RWPE1 (cell line): Measurements from ENCODE around the gene FN3KRP.

Experiments used
- CTCF ChIA-PET: fragments of 350-600 bp; sonication (Branson Sonifier 250); formaldehyde crosslinking; extraction: SDS; loops from one replicate; lab custom pipeline; 2021; lab: Yijun Ruan, JAX
- POLR2A ChIA-PET: fragments of 400-600 bp; formaldehyde crosslinking; extraction: SDS; loops from one replicate; lab custom pipeline; 2020; ENCODE audit warnings: antibody characterized with exemption; ENCODE audit not compliant: low non-redundant PET; lab: Yijun Ruan, JAX
- DNase-seq: peaks from one replicate; pipeline ENCODE4 v3.0.0; 2012; ENCODE audit warnings: low spot score
- H3K27ac ChIP-seq: fragments of 450-650 bp; 2 replicates; pipeline ENCODE4 v1.5.1; 2017
- TF ChIP-seq, protein P1 (sequence below): fragments of 450-650 bp; conservative IDR thresholded peaks from 2 replicates; pipeline ENCODE4 v1.5.1; 2017; ENCODE audit warnings: low read depth, mild to moderate bottlenecking

FN3KRP gene

DNA sequence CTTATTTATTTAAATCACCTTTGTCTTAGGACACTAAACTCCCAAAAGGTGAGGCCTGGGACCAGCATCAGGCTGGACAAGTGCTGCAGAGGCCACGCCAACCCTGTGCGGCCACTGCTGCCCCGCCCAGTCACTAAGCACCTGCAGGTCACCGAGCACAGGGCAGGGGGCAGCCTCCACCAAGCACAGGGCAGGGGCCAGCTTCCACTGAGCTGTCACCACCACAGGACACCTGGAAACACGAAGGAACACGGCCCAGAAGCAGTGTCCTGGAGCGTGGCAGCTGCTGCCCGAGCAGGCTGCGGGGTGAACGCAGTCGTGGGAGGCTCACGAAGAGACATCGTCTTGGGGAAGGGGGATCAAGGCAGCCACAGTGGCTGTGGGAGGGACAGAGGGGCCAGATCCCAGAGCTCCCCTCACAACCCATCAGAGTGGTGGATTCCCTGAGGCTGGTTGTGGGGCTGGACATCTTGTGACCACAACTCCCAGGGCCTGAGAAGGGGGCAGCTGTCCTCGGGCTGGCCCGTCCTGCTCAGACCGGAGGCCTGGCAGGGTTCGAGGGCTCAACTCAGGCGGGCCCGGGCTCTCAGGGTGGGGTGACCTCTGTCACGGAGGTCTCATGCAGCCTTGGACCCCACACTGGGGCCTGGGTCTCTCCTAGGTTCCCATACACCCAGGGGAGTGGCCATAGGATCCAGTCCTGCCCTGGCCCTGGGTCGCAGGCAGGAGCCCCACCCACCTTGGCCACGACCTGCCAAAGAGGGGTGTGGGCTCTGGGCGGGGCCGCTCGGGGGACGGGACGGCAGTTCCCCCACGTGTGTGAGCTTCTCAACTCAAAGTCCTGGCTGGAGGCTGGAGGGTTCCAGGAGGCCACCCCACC lies 36.7 kb upstream of the FN3KRP start:
- TF ChIP-seq, protein P1, sequence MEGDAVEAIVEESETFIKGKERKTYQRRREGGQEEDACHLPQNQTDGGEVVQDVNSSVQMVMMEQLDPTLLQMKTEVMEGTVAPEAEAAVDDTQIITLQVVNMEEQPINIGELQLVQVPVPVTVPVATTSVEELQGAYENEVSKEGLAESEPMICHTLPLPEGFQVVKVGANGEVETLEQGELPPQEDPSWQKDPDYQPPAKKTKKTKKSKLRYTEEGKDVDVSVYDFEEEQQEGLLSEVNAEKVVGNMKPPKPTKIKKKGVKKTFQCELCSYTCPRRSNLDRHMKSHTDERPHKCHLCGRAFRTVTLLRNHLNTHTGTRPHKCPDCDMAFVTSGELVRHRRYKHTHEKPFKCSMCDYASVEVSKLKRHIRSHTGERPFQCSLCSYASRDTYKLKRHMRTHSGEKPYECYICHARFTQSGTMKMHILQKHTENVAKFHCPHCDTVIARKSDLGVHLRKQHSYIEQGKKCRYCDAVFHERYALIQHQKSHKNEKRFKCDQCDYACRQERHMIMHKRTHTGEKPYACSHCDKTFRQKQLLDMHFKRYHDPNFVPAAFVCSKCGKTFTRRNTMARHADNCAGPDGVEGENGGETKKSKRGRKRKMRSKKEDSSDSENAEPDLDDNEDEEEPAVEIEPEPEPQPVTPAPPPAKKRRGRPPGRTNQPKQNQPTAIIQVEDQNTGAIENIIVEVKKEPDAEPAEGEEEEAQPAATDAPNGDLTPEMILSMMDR = no peak
- ChIA-PET POLR2A (interaction anchor here (1.0 kb wide), 1 partner anchor 16 kb away, joined by 4 read pairs; no protein-coding TSS in a partner anchor), CTCF (no interaction called here)
- DNase-seq = no peak
- no peak overlapping the region for H3K27ac ChIP-seq

DNA sequence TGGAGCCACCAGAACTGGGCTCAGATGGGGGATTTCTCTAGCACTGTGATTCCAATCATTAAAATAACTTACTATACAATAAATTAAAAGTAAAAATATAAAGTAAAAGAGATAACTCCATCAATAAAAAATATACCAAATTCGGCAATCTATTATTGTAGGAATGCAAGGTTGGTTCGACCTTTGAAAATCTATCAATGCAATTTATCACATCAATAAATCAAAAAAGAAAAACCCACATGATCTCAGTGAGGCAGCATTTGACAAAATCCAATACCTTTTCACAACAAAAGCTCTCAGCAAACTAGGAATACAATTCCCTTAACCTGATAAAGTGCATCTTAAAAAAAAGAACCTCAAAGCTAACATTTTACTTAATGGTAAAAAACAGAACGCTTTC lies 35.0 kb upstream of the FN3KRP start:
- H3K27ac ChIP-seq = no peak overlapping the region
- CTCF ChIA-PET = interaction anchor here (0.6 kb wide), 1 partner anchor 53 kb away, joined by 3 read pairs; no protein-coding TSS in a partner anchor
- no peak for DNase-seq
- POLR2A ChIA-PET = no interaction called here
- TF ChIP-seq, protein P1 = no peak

DNA sequence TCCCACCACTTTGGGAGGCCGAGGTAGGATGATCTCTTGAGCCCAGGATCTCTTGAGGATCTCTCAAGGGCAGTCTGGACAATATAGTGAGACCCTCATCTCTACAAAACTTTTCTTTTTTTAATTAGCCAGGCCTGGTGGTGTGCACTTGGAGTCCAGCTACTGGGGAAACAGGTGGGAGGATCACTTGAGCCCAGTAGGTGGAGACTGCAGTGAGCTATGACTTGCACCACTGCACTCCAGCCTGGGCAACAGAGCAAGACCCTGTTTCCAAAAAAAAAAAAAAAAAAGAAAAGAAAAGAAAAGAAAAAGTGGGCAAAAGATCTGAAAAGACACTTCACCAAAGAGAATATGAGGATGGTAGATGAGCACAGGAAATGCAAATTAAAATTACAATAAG lies 33.0 kb upstream of the FN3KRP start:
- DNase-seq = no peak
- POLR2A ChIA-PET = interaction anchor here (0.7 kb wide), 1 partner anchor 15 kb away, joined by 6 read pairs; no protein-coding TSS in a partner anchor
- CTCF ChIA-PET = interaction anchor here (0.7 kb wide), 1 partner anchor 27 kb away, joined by 3 read pairs; no protein-coding TSS in a partner anchor
- TF ChIP-seq, protein P1 = no peak
- no peak overlapping the region for H3K27ac ChIP-seq

DNA sequence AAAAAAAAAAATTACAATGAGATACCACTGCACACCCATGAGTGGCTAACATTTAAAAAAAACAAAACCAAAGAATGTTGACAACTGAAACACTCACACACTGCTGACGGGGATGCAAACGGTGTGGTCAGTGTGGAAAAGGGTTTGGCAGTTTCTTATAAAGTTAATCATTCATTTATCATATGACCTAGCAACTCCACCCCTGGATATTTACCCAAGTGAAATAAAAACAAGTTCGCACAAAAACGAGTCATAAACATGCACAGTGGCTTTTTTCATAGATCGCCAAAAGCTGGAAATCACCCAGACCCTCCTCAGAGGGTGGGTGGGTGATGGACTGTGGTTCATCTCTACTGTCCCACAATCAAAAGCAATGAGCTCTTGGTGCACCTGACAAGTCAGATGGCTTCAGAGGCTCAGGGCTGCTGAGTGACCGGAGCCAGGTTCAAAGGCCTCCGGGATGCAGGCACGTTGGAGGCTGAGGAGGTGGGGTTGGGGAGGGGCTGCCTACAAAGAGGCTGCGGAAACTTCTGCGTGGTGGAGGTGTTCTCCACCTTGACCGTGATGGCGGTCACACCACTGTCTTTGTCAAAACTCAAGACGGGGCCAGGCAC lies 32.2 kb upstream of the FN3KRP start:
- POLR2A ChIA-PET = interaction anchor here (0.7 kb wide), 1 partner anchor 15 kb away, joined by 6 read pairs; no protein-coding TSS in a partner anchor
- no peak for DNase-seq
- H3K27ac ChIP-seq = no peak overlapping the region
- TF ChIP-seq, protein P1 = no peak
- CTCF ChIA-PET = no interaction called here

DNA sequence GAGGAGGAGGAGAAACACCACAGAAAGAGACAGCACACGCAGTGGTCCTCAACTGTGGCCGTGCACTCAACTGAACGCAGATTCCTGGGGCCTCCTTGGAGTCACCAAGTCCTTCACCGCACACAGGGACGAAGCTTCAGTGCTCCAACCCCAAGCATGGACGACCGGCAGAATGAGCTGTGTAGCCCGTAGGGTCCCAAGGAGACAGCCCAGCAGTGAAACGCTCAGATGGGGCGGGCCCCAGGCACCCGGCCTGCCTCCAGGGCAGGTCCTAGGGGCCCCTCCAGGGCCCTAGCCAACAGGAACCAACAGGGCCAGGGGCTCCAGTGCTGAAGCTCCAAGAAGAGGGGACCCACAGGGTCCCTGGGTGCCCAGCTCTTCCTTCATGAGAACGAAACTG lies 31.2 kb upstream of the FN3KRP start:
- no peak overlapping the region for H3K27ac ChIP-seq
- CTCF ChIA-PET = interaction anchor here (0.5 to 0.6 kb wide), 3 partner anchors 9 to 89 kb away, joined by 3 to 4 read pairs (median 3); no protein-coding TSS in a partner anchor

More for the DNA sequence above, 31.2 kb upstream of the FN3KRP start:
- TF ChIP-seq, protein P1 = no peak
- POLR2A ChIA-PET = no interaction called here
- no peak for DNase-seq
